Type B pancreatic cell (in vitro differentiated cells): ENCODE results near the gene ADGRL4. TPM values are rescaled to one million over a fixed set of nuclear protein-coding genes. Genes with fewer than 3 reads are reported as not detected.

ENCODE experiments used
- DNase-seq: peaks from one replicate; pipeline ENCODE4 v3.0.0; 2021; ENCODE audit warnings: mixed read lengths; ENCODE audit not compliant: unreplicated experiment; ENCODE audit errors: extremely low spot score
- H3K27ac Mint-ChIP-seq: 2 replicates; pipeline ENCODE4 v1.8.0; 2021; ENCODE audit warnings: mild to moderate bottlenecking, mixed read lengths
- H3K27me3 Mint-ChIP-seq: 2 replicates; pipeline ENCODE4 v1.8.0; 2021; ENCODE audit warnings: mixed read lengths
- H3K36me3 Mint-ChIP-seq: 2 replicates; pipeline ENCODE4 v1.8.0; 2021; ENCODE audit warnings: mixed read lengths
- H3K4me1 Mint-ChIP-seq: one replicate; pipeline ENCODE4 v1.8.0; 2021; ENCODE audit warnings: mixed read lengths; ENCODE audit not compliant: unreplicated experiment
- H3K4me3 Mint-ChIP-seq: 2 replicates; pipeline ENCODE4 v1.8.0; 2021; ENCODE audit warnings: mild to moderate bottlenecking, mixed read lengths
- H3K9me3 Mint-ChIP-seq: 2 replicates; pipeline ENCODE4 v1.8.0; 2021; ENCODE audit warnings: mixed read lengths
- CTCF ChIP-seq: fragments of 200-600 bp; sonication (generic); conservative IDR thresholded peaks from 2 replicates; pipeline ENCODE4 v1.5.0; 2021; ENCODE audit warnings: antibody characterized with exemption, mild to moderate bottlenecking
- total RNA-seq: library from RNA; stranded (reverse); gene quantifications from 2 replicates; pipeline ENCODE4 v1.2.1, GENCODE V29; 2021; ENCODE audit warnings: low replicate concordance

Gene ADGRL4
- total RNA-seq, 1 donor from 2014 or later: 0.56 TPM

- no peak overlapping the region for H3K4me3 Mint-ChIP-seq
- H3K36me3 Mint-ChIP-seq: no peaks in the 10 kb centered on the region
- no peak for DNase-seq
- H3K4me1 Mint-ChIP-seq: no peaks in the 10 kb centered on the region
- H3K9me3 Mint-ChIP-seq: peaks cover 4% of the 10 kb centered on the region
- no peak for TF ChIP-seq CTCF
- H3K27me3 Mint-ChIP-seq: no peaks in the 10 kb centered on the region
- no peak overlapping the region for H3K27ac Mint-ChIP-seq
These were observed 87.4 kb downstream of the ADGRL4 start for GRCh38 chr1:78919150-78919549.

GRCh38 chr1:78918157-78918556, 88.4 kb downstream of the ADGRL4 start:
- no peak for DNase-seq
- no peaks in the 10 kb centered on the region for H3K27me3 Mint-ChIP-seq
- TF ChIP-seq CTCF: no peak
- H3K36me3 Mint-ChIP-seq: no peaks in the 10 kb centered on the region
- no peaks in the 10 kb centered on the region for H3K4me1 Mint-ChIP-seq
- no peak overlapping the region for H3K27ac Mint-ChIP-seq
- no peak overlapping the region for H3K4me3 Mint-ChIP-seq
- peaks cover 4% of the 10 kb centered on the region for H3K9me3 Mint-ChIP-seq

DNA sequence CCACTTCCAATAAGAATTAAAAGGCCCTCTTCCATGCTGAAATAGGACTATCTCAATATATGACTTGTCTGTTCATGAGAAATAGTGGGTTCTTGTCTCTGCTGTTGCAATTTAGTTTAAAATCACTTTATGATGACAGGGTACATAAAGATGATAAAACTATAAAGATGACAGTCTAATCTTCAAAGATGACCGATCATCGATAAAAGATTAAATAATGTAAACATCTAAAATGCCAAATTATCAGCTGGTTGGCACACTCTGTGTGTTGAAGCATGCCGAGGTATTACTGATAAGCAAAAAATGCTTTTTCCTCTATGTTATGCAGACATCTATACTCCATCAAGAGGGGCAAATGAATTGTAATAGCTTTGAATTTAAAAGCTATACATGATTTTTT, 89.5 kb downstream of the ADGRL4 start:
- no peak for TF ChIP-seq CTCF
- no peak overlapping the region for H3K27ac Mint-ChIP-seq
- no peak overlapping the region for H3K4me3 Mint-ChIP-seq
- no peak for DNase-seq
- H3K36me3 Mint-ChIP-seq: no peaks in the 10 kb centered on the region
- peaks cover under 1% of the 10 kb centered on the region for H3K9me3 Mint-ChIP-seq
- no peaks in the 10 kb centered on the region for H3K4me1 Mint-ChIP-seq
- no peaks in the 10 kb centered on the region for H3K27me3 Mint-ChIP-seq

- H3K9me3 Mint-ChIP-seq: no peaks in the 10 kb centered on the region
- no peak for TF ChIP-seq CTCF
- no peak for DNase-seq
- no peak overlapping the region for H3K4me3 Mint-ChIP-seq
- no peak overlapping the region for H3K27ac Mint-ChIP-seq
- no peaks in the 10 kb centered on the region for H3K36me3 Mint-ChIP-seq
- no peaks in the 10 kb centered on the region for H3K4me1 Mint-ChIP-seq
- H3K27me3 Mint-ChIP-seq: no peaks in the 10 kb centered on the region
These were observed 92.6 kb downstream of the ADGRL4 start for GRCh38 chr1:78913950-78914349.

- TF ChIP-seq CTCF: no peak
- Mint-ChIP-seq H3K36me3 (no peaks in the 10 kb centered on the region), H3K9me3 (no peaks in the 10 kb centered on the region), H3K4me3 (no peak overlapping the region), H3K27ac (no peak overlapping the region), H3K27me3 (no peaks in the 10 kb centered on the region), H3K4me1 (no peaks in the 10 kb centered on the region)
- no peak for DNase-seq
These were observed 94.3 kb downstream of the ADGRL4 start for GRCh38 chr1:78911956-78912880.
